ENCODE measurements around the gene BBC3. TPM values are rescaled to one million over a fixed set of nuclear protein-coding genes. Genes with fewer than 3 reads are reported as not detected.

The BBC3 gene
- total RNA-seq, 1 donor from 2014 or later, result 3.8 TPM

DNA sequence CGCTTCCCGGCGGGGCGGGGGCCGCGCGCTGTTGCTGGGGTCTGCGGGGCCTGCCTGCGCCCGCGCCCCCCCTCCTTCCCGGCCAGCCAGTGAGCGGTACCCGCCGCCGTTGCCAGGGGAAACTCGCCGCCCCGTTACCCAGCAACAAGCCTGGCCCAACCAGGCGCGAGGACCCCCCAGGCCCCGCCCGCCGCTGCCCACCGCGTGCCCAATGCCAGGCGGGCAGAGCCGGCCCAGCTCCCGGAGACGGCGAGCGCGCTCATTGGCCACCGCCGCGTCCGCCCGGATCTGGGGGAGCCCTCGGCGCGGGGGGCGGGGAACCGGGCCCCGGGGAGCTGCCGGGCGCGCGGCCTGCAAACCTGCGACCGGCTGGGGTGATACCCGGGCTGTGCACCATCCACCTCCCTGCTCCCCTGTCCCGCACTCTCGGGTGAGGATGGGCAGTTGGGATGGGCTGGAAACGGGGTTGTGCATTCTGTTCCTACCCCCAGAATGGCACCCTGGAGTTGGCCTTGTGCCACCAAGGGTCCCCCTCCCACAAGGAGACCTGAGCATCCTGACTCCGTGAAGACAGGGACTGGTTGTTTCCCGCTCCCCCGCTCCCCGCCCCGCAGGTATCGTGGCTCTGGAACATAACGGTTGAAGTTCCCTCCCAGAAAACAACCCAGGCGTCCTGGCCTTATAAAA lies 8.8 kb upstream of the BBC3 start:
- DNase-seq (no peak), ATAC-seq (ENCODE audit: poor library complexity) (no peak)
- intact Hi-C loops (cut with DNase I), result loop anchor here (10.0 kb wide), 1 partner anchor 45 kb away; no protein-coding TSS in a partner anchor

DNA sequence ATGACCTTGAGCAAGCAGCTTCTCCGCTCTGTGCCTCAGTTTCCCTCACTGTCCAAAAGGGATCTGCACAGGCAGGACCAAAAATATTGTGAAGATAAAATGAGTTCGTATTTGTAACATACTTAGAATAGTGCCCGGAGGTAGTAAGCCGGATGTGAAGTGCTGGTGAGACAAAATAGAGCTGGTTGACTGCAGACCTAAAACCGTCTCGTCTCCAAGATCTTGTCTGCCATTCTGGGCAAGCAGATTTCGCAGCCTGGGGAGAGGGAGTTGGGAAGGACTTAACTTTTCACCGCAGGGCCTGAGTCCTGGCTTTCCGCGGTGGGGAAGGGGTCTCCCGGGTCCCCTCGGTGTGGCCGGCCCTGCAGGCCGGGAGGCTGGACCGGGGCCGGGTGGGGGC lies 8.2 kb upstream of the BBC3 start:
- intact Hi-C loops (cut with DNase I), result no loop called here
- DNase-seq, result no peak
- ATAC-seq (ENCODE audit: poor library complexity), result no peak

DNA sequence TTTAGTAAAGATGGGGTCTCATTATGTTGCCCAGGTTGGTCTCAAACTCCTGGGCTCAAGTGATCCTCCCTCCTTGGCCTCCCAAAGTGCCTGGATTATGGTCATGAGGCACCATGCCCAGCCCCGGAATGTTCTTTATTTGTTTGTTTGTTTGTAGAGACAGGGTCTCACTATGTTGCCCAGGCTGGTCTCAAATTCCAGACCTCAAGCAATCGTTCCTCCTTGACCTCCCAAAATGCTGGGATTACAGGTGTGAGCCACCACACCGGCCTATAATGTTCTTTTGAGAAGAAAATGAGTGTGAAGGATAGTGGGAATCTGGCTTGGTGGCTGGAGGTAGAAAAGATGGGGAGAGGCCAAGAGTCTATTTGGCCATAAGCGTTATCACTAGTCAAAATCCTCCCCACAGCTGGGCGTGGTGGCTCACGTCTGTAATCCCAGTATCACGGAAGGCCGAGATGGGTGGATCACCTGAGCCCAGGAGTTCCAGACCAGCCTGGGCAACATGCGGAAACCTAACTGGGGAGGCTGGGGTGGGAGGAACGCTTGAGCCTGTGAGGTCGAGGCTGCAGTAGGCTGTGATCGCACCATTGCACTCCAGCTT lies 5.2 kb upstream of the BBC3 start:
- ATAC-seq (ENCODE audit: poor library complexity) (no peak), DNase-seq (no peak)
- intact Hi-C loops (cut with DNase I), result no loop called here

DNA sequence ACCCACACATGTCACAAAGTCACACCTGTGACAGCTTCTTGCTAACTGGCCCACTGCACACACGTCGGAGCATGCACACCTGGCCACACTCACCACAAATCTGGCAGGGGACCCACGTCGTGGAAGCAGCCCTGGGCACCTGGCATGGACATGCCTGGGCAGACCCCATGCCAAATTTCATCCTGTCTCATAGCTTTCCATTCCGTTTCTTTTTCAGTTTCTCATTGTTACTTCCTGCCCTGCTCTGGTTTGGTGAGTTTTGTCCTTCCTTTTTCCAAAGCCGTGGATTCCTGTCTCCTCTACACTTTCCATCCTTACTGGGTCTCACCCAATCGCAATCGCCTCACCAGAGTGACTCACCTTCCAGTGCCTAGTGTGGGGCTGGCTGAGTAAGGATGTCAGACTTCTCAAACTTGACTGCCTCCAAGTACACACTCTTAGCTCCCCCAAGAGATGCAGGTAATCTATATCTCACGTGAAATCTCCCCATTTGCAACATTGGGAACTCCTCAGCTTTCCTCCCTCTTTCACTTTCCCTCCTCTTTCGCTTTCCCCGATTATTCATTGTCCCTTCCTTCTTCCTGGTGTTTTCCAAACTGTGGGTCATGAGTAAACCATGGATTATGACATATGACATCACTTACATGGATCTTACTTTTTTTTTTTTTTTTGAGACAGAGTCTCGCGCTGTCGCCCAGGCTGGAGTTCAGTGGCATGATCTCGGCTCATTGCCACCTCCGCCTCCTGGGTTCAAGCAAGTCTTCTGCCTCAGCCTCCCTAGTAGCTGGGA lies 1.6 kb upstream of the BBC3 start:
- ATAC-seq (ENCODE audit: poor library complexity) (no peak), DNase-seq (no peak)
- intact Hi-C loops (cut with DNase I), result no loop called here

DNA sequence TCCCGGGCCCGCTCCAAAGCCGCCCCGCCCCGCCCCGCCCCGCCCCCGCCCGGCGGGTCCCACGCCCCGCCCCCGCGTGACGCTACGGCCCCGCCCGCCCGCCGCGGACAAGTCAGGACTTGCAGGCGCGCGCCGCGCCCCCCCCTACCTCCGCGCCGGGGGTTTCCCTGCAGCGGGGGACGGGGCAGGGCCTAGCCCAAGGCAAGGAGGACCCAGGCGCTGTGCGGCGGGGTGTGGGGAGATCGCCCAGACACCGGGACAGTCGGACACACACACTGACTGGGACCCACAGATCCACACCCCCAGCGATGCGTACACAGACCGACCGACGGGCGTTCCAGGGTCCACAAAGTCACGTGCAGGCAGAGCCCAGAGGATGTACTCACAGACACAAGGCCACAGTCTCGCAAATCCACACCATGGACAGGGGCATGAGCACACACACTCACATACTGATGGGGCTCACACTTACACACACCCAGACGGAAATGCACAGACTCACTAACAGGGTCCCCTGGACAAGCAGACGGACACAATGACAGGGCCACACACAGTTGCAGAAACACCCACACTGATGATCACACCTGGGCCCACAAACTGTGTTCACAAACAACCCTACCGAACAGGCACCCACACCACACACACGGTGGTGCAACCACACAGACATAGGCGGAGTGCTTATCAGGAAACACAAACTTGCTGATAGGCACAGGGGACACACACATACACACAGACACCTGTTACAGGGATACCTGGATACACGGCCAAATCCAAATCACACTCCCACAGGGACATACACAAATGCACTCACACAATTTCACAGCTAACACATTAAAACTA lies 436 bp upstream of the BBC3 start:
- ATAC-seq (ENCODE audit: poor library complexity) (peak; percentile 46), DNase-seq (peak; percentile 93)
- intact Hi-C loops (cut with DNase I), result no loop called here

DNA sequence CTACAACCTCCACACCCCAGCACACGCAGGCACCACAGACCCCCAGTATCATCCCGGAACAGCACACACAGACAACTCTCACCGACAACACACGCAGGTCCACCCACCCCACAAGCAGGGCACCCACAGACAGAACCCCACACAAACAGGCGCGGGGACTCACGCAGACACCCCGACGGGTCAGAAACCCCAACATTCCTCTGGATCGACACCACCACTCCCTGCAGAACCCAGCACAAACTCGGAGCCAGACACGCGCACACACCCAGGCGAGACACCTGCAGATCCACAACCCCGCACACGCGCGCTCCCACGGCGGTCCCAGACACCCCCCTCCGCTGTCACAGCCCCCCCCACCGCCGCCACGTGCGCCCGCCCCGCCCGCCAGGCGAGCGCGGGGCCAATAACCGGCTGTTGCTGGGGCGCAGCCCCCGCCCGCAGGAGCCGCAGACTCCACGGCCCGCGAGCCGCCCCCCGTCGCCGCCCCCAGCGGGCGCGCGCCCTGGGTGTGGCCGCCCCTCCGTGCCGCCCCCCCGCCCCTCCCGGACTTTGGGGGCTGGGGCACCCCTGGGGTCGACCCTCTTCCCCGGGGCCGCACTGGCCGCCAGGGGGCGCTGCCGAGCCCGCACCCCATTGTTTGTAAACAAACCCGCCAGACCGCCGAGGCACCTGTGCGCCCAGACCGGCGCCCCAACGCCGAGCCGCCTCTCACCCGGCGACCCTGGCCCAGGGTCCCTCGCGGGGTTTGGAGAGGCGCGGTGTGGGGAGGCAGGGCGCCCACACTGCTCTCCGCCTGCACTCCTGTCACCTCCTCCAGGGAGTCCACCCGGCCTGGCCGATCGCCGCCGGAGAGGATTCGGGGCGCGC lies 712 bp downstream of the BBC3 start:
- DNase-seq, result peak; percentile 80
- no peak for ATAC-seq (ENCODE audit: poor library complexity)
- intact Hi-C loops (cut with DNase I), result no loop called here

DNA sequence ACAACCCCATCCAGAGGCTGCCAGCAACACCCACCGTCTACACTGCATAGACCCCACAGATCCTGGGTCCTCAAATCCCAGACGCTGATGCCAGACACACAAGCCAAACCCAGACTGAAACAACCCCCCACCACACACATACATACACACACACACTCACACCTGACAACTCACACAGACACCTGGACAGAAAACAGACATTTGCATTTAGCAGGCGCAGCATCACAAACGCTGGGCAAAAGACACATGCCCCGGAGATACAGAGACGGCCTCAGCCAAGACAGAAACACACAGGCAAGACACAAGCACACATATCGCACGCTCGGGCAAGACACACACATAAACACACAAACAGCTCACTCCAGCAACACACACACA lies 1.3 kb downstream of the BBC3 start:
- ATAC-seq (ENCODE audit: poor library complexity) (no peak), DNase-seq (no peak)
- intact Hi-C loops (cut with DNase I), result no loop called here

DNA sequence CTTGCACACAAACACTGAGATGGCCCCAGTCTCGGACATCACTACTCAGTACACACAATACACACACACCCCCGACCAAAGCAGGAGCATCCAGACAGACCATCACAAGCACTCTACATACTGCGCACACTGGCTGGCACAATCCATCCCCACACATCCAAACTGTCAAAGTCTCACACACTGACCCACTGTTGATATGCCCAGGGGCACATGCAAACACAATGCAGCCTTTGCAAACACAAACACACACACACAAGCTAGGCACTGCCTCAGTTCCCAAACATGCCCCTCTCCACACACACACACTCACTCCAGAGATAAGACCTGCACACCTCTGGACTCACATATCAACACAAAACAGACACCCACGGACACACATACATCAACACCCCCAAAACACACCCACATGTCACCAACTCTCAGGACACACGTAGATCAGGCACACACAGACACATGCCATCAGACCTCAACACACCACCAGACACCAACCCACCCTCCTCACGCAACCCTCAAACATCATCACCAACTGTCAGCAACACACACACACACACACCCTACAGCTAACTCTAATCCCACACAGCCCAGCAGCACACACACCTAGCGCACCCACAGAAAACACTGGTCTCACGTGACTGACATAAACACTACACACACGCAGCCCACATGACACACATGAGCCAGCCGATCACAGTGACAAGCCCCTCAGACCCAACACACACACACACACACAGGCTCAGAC lies 1.9 kb downstream of the BBC3 start:
- intact Hi-C loops (cut with DNase I), result no loop called here
- no peak for ATAC-seq (ENCODE audit: poor library complexity)
- DNase-seq, result no peak

DNA sequence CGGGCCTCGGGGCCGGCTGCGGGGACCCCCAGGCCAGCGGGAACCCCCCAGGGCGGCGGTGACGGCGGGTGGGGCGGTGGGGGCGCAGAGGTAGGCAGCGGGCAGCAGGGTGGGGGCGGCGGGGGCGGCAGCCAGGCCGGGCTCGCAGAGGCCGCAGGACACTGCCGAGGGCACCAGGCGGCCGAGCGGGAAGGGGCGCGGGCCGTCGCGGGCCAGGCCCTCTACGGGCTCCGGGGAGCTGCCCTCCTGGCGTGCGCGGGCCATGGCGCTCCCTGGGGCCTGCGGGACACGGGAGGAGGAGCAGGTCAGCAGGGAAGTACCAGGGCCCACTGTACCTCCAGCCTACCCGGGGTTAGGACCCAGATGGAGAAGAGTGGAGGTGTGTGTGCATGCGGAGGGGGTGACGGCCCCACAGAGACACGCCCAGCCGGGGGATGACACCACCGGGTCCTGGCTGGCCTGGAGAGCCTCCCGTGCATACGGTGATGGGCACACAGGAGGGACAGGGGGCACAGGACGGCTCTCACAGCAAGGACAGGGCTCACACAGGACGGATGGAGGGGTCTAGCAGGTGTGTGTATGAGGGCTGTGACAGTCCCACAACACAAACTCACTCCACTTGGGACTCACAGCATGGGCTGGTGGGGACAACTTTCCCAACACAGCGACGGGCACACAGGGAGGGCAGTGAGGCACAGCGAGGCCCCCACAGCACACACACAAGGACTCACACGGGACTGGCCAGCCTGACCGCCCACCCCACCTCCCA lies 2.6 kb downstream of the BBC3 start:
- DNase-seq (peak; percentile 69), ATAC-seq (ENCODE audit: poor library complexity) (peak; percentile 0)
- intact Hi-C loops (cut with DNase I), result no loop called here

DNA sequence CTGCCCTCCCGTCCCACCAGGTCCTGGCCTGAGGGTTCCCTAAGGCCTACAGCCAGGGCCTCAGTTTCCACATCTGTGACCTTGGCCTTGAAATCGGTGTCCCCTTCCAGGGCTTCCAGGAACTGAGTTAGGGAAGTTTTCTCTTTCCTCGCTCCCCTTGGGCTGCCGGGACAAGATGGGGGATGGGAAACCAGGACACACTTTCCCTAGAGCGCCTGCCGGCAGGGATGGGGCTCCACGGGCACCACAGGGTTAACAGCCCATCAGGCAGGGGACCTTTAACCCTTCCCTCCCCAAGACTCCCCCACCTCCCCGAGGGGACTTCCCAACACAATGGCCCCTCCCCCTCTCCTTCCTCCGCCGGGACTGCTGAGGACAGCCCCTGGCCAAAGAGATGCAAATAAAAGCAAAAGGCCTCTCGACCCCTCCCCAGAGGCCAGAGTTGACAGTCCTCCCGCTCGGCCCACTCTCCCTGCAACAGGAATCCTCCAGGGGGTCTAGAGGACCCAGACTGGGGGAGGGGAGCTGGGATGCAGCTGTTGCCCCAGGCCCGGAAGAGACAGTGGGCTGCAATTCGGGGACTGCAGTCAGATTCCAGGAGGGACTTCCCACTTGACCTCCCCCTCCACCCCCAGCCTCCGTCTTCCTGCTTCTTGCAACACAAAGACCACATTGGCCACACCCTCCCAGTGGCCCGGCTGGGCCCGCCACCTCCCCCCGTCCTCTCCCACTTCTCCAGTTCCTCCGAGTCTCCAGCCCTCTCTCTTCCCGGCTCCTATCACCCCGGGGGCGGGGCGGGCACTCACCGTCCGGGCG lies 3.4 kb downstream of the BBC3 start:
- DNase-seq, result peak; percentile 94
- intact Hi-C loops (cut with DNase I), result no loop called here
- ATAC-seq (ENCODE audit: poor library complexity), result peak; percentile 56

DNA sequence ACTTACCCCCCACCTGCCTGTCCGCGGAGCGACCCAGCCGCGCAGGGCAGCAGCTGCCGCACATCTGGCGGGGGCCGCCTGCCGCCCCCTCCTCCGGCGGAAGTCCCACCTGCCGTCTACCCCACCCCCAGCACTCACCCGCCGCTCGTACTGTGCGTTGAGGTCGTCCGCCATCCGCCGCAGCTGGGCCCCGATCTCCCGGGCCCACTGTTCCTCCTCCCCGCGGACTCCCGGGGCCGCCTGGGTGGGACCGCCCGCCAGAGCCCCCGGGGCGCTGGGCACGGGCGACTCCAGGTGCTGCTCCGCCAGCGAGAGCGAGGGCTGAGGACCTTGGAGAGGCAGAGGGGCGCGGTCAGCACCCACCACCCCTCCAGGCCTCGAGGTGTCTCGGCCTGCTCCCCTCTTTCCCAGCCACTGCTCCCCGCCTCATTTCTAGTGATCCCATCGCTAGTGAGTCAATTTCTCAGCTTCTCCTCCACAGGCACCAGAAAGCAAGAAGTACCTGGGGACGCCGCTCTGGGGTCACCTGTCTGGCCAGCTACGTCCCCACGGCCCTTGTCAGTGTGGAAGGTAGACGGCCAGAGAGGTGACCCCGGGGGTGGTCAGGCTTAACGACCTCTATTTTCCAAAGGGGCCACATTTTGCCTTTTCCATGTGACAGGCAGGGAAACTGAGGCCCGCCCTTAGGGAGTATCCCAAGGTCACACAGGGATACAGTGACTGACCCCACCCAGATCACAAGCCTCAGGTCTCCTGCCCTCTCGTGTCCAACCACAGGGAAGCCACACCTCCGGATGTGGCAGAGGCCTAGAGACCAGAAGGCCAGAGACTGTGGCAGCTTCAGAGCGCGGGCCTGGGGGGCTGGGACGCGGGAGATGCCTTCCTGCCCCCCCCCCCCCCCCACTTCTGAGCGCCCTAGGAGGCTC lies 4.3 kb downstream of the BBC3 start:
- intact Hi-C loops (cut with DNase I), result no loop called here
- ATAC-seq (ENCODE audit: poor library complexity) (peak; percentile 79), DNase-seq (peak; percentile 93)

DNA sequence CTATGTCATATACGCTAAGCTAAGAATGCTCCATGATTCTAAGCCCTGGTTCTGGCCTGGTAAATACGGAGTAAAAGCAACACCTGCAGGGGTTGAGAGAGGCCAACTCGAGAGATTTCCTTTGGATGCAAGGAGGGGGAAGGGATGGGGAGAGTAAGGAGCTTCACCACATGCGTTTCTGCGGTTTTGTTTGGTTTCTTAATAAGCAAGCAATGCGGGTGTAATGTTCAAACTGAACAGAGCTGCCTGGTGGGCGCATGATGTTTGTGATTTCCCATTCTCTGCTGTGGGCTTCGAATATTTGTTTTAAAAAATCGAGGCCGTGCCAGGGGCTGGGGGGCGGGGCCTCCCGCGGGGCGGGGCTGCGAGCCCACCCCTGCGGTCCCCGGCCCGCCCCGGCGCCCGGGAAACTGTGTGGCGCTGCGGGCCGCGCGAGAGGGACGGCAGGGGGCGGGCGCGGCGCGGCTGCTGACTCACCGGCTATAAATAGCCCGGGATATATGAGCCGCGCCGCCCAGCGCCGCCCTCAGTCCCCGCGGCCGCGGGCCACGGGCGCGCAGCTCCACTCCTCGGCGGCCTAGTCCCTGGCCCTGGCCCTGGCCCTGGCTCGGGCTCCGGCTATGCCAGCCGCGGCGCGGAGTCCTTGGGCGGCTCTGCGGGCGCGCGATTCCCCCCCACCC lies 5.1 kb downstream of the BBC3 start:
- DNase-seq (peak; percentile 93), ATAC-seq (ENCODE audit: poor library complexity) (peak; percentile 81)
- intact Hi-C loops (cut with DNase I), result no loop called here

DNA sequence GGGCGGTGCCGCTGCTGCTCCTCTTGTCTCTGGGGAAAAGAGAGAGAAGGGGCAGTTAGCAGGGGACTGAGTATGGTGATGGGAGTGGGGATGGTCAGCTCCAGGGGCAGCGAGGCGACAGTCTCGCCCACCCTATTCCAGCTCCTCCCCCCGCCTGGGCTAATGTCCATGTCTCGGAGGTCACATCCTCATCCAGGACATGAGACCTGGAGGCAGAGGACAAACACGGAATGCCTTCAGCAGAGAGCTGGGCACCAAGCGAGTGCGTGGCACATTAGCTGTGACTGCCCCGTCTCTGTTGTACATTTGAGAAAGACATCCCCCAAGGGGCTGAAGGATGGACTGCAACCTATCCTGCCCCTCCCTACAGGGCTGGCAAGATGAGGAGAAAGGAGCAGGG lies 9.1 kb downstream of the BBC3 start:
- intact Hi-C loops (cut with DNase I), result no loop called here
- ATAC-seq (ENCODE audit: poor library complexity), result no peak

DNA sequence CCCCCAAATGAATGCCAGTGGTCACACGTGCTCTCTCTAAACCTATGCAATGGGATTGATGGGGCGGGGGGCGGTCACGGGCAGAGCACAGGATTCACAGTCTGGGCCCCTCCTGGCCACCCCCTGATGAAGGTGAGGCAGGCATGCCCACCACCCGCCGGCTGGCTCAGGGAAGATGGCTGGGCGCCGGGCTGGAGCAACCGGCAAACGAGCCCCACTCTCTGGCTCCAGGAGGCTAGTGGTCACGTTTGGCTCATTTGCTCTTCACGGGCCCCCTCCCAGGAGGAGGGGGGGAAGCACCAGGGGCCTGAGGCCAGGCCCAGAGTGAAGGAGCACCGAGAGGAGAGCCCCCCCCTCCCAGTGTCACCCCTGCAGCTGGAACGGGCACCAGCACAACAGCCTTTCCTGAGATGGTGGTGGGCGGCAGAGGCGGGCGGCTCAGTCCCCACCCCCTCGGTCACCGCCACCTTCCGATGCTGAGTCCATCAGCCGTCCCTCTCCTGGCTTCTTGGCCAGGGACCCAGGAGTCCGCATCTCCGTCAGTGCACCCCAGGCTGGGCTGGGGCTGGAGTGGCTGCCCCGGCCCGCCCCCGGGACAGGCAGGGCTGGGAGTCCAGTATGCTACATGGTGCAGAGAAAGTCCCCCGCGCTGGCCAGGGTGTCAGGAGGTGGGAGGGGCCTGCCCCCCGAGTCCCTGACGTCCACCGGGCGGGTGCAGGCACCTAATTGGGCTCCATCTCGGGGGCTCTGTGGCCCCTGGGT lies 9.7 kb downstream of the BBC3 start:
- intact Hi-C loops (cut with DNase I), result no loop called here
- no peak for ATAC-seq (ENCODE audit: poor library complexity)
- DNase-seq, result no peak

More for the DNA sequence above, 9.1 kb downstream of the BBC3 start:
- DNase-seq, result no peak

All from Right ventricle myocardium superior (tissue), 1 donor.